NCI-H748 treated with DMSO at 0.1 percent for 48 hours (cell line): Measurements from ENCODE around the gene SF3B2.
"Not testable (repeated sequence)": the region's sequence is repeated elsewhere in the genome, so short reads cannot be mapped to it uniquely, and the experiment has no call there.

Experiments
- DNase-seq: peaks from one replicate; lab custom pipeline; 2025; lab: John Stamatoyannopoulos, UW

The SF3B2 gene

DNA sequence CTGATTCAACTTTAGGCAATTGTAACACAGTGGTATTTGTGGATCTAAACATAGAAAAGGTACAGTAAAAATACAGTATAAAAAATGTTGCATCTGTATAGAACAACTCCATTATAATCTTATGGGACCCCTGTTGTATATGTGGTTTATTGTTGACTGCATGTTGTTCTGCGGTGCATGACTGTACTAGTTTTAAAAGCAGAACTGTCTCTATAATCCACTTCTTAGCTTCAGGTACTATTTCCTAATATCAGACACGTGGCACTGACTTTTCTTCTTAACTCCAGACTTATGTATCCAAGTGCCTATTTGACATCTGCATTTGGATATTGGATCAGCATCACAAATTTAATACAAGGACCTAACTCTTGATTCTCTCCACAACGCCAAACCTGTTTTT is 59.0 kb downstream of the SF3B2 start:
- no peak for DNase-seq

DNA sequence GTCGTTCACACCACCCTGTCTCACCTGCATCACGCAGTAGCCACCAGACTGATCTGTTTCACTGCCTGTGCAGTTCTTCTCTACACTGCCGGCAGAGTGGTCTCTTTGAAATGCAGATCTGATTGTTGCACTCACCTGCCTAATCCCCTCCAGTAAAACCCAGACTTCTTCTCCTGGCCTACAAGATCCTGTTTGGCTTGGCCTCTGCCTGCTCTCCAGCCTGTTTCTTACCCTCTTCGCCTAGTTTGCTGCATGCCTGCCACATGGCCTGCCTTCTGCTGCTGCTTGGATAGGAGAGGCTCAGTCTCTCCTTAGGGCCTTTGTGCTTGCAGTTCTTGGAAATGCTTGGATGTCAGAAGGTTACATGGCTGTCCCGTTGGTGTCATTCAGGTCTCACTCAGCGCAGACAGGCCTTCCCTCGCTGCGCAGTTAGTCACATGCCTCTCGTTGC is 59.9 kb downstream of the SF3B2 start:
- DNase-seq, result no peak

DNA sequence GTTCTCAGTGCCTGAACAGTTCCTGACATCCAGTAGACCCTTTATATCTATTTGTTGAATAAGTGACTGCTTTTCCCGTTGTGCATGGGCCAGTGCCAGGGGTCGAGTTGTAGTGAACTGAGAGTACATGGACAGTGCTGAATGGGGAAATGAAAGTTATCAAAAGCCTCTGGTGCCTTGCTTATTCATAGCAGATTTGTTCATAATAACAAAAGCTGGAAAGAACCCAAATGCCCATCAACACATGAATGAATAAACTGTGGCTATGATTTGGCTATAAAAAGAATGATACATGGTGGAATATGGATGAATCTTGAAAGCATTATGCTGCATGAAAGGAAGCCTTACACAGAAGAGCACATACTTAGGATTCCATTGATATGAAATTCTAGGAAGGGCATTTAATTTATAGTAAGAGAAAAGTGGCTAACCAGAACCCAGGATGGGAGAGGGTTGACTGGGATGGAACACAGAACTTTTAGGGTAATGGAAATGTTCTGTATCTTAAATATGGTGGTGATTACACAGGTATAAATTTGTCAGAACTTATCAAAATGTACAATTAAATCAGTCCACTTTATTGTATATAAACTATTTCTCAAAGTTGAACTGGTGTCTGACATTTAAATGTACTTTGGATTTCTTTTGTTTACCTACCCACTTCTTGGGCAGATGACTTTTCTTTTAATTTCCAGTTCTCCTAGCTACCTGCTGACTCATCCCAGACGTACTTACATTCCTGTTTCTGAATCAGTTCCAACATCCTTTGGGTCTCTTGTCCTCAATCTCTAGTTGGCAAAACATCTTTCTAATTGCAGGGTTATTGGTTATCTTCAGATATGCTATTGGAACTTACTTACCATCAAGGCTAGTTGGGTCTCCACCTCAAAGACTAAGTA is 60.7 kb downstream of the SF3B2 start:
- DNase-seq, result no peak

DNA sequence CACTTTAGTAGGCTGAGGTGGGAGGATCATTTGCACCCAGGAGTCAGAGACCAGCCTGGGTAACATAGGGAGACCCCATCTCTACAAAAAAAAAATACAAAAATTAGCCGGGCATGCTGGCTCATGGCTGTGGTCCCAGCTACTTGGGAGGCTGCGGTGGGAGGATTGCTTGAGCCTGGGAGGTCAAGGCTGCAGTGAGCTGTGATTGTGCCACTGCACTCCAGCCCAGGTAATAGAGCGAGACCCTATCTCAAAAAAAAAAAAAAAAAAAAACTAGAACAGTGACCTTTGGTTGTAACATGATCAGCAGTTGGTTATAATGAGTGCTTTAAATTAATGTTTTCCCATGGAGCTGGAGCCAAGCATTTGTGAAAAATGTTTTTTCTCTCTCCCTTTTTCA is 62.8 kb downstream of the SF3B2 start:
- DNase-seq, result not testable (repeated sequence)

DNA sequence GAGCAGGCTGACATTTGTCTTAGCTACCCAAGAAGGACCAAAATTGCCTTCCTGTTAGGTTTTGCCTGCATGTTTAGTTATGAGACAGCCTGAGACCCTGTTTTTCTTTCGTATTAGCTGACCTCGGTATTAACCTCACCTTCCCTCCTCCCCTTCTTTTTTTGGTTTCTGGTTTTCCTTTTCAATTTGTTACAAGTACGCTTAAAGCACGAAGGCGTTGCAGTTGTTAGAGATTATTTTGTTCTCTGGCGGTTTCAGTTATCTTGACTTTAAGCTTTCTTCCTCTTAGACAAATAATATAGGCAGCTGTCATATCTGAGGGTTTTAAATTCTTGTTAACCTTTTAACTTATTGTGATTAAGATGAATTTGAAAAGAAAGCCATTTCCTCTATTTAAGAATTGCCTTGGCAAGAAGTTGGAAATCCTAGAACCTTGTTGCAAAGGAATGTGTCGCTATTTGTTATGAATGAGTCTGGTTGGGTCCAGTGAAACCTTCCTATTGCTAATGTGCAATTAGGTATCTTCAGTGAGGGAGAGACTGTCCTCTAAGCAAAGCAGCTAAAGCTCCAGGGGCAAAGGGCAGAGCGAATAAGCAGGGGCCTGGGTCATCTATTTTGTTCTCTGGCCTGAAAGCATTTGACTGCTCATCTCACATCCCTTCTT is 63.6 kb downstream of the SF3B2 start:
- DNase-seq, result no peak

DNA sequence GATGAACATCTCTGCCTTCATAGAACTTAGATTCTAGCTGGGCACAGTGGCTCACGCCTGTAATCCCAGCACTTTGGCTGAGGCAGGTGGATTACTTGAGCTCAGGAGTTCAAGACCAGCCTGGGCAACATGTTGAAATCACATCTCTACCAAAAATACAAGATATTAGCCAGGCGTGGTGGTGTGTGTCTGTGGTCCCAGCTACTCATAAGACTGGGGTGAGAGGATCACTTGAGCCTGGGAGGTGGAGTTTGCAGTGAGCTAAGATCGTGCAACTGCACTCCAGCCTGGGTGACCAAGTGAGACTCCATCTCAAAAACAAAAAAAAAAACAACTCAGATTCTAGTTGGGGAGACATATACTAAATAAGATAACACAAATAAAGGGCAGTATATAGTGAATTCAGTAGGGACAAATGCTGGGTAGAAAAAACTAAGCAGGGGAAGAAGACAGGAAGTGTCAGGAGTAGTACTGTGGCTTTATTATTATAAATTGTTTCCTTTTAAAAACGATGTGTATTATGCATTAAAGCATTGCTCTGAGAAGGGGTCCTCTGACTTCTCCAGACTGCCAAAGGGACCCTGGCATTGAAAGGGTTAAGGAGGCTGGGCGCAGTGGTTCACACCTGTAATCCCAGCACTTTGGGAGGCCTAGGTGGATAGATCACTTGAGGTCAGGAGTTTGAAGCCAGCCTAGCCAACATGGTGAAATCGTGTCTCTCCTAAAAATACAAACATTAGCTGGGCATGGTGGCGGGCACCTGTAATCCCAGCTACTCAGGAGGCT is 64.6 kb downstream of the SF3B2 start:
- no peak for DNase-seq

DNA sequence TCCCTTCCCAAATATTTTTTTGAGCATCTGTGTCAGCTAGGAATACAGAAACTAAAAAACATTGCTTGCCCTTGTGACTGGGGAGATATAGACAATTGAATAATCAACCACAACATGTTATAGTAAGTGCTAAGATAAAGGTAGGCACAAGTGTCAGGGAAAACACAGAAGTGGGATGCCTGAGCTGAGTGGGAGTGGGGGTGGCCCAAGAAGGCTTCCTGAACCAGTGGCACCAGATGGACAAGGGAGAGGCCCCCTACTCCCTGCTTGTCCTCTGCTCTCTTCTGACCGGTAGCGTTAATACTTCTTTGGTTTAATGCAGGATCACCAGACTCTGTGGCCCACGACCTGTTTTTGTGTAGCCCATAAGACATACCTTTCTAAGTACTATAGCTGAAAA is 66.7 kb downstream of the SF3B2 start:
- no peak for DNase-seq
